ENCODE data around the gene TP53INP2.

Gene TP53INP2

DNA sequence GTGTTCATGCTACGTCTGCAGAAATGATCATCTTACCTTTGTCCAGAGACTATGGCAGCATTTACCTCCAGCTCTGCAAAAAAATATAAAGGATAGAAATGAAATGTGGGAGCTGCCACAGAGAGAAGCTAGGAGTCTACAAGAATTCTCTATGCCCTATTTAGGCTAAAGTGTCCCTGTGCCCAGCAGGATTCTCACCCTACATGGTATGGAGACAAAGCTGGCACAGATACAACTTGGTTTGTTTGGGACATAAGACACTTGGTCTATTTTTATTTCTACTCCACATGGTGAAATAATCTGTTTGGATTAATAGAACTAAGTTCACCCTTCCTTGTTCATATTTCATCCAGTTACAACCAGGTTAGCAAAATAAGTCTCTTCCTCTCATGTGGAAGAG, 28.4 kb downstream of the TP53INP2 start:
- no peak for DNase-seq

DNA sequence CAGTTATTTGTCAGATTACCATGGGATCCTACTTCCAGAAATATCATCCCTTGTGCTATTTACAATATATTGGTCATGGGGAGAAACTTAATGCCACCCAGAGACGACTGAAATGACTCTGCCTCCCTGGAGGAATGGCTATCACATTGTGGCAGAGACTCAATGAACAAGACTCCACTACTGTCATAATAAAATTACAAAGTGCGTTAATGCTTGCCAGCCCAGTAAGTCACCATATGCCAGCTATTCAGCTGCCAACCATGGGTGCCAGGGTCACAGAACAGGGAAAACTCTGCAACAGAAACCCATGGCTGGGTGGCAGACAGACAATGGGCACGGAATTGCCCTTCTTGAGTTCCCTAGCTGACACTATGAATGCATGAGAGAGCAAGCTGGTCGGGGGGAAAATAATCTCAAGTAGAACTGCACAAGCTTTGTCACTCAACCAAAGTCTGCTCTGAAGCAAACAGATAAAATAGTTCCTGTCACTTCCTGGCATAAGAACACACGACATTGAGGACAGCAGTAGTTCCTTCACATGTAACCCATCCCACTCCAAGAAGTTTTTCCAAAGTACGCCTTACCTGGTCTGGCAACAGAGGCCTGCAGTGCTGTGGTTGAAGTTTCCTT, 32.1 kb downstream of the TP53INP2 start:
- DNase-seq = no peak

DNA sequence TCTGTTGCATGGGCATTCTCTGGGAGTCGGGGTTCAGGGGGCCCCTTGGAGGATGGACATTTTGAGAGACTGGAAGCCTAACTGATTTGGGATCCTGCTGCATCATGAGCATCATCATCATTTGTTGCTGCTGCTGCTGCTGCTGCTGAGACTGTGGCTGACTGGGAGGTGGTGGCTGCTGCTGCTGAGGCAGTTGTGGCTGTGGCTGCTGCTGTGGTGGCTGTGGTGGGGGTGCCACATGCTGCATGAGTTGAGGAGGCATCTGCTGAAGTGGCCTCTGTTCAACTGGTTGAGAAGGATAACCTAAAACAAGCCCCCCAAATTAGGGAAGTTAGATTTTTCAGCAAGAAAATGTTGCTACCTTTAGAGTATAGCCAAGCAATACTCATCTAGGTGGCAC, 38.9 kb downstream of the TP53INP2 start:
- DNase-seq = no peak

DNA sequence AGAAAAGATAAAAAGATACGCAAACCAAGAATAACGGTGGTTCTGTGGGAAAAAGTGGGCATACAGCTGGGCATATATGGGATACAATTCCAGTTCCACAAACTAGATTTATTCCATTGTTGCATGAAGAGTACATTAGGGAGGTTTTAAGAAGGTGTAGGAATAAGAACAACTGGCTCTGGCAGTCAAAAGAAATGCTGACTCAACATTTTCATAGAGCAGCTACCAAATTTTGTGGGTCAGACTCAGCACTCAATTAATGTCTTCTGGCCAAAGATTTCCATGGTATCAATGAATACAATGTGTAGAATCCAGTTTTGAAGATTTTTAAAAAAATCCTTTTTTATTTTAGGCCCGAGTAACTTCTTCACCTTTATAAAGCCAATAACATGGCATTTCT, 40.2 kb downstream of the TP53INP2 start:
- no peak for DNase-seq

DNA sequence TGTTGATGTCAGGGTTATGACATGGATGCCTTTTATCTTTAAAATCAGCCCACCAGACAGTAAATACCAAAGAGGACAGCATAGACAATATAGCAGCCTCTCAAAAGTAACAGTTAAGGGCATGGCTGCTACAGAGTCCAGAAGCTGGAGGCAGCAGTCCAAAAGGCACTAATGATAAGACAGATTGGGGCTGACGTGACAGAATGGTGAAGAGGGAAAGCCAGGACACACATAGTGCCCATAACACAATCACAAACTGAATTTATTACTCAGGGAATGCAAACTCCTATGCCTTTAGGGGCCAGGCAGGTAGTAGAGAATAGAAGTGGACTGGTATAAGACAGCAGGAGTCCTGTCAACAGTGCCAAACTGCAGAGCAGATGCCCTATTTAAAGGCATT, 40.7 kb downstream of the TP53INP2 start:
- DNase-seq = no peak

DNA sequence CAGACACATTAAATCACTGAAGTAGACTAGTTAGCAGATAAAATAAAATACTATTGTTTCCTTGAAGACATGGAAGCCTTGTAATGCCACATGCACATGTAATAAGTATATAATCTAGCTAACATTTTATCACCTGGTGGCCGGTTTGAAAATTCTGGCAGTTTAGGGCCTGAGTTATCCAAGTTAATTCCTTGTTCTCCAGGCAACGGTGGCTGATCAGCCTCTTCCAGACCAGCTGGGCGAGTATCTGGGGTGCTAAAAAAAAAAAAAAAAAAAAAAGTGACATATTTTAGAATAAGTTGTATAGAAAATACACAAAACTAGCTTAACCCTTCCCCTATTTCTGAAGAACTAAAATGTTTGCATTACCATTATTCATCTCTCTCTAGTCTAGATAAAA, 42.5 kb downstream of the TP53INP2 start:
- no peak for DNase-seq

DNA sequence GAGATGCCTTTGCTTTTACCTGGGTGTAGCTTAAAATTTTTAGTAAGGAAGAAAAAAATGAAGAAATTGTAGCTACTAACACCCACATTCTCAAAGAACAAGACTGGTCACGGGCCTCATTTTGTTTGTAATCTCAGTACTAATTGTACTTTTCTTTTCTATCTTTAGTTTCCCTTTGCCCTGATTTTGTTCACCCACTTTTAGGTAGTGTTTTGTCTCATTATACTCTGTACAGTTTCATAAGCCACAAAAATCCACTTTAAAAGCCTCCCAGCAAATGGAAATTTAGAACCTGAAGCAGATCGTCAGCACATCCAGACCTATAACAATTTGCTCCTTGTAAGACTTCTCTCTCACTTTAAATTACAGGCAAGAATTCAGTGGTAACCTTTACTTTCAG, 43.3 kb downstream of the TP53INP2 start:
- DNase-seq = no peak

DNA sequence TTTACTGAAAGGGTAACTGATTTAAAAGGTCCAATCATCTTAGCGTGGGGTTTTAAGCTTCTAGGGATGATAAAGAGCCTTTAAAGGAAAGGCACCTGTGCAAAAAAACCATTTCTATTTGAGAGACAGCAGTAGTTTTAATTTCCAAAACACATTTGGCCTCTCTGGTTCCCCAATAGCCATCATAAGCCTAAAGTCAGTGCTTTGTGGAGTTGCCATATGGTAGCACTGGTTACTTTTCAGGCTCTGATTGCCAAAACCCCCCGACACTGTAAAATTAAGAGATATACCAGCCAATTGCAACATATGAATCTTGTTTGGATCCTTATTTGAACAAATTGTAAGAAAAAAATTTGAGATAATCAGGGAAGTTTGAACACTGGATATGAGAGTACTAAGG, 44.6 kb downstream of the TP53INP2 start:
- no peak for DNase-seq

DNA sequence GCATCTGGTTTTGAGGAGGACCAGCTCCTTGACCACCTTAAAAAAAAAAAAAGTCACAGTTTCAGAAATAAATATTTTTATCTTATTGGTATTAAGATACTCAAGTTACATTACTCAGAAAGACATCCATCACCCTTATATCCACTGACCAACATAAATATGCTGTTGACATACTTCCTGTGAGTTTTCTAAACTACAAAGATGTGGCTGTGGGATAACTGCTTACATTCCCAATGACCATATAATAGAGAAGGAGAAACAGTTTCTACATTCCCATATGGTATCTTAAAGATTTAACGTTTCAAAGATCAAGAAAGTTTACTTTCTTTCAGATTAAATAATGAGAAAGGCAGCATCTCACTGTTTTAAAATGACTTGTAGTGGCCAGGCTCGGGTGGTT, 46.3 kb downstream of the TP53INP2 start:
- DNase-seq = no peak

DNA sequence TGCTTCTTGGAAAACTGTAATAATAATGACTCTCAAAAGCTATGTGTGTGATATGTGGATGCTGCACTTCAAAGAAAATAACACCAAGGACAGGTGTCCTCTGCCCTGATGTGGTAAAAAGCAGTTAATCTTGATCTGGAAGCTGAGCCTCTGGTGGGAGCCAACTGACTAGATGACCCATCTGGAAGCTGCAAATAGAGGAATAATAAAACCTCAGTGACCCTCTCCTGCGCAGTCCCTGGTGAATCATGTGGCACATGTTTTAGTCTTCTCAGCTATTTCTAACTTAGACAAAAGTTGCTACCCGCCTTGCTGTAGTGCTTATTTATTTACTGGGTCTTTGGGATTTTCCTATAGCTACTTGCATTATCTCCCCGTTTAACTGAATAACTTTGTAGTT, 47.3 kb downstream of the TP53INP2 start:
- DNase-seq = no peak

DNA sequence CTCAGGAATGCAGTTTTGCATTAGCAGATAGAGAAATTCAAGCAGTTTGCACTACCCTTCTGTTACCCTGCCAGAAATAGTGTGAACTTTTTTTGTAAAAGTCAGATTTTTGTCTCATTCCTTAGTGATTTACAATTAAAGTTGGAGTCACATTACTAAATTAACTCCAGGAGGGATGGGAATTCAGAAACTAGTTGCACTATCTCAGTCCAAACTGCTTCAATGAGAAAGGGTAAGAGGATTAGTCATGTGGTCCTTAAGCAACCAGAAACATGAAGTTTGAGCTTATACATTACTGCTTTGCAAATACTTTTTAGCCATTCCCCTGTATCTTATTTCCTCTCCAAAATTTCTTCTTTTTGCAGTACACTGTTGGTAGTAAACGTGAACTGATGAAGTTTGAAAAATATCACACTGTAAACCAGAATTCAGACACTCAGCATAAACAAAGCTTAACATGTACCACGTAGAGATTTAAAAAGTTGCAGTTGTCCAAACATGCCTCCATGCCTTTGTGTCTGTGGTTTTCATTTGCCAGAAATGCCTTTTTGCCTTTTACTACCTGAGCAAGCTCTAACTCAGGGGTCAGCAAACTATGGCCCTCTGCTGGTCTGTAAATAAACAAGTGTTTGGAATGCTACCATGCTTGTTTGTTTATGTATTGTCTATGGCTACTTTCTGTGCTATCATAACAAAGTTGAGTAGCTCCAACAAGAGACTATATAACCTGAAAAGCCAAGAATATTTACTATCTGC, 49.7 kb downstream of the TP53INP2 start:
- no peak for DNase-seq

DNA sequence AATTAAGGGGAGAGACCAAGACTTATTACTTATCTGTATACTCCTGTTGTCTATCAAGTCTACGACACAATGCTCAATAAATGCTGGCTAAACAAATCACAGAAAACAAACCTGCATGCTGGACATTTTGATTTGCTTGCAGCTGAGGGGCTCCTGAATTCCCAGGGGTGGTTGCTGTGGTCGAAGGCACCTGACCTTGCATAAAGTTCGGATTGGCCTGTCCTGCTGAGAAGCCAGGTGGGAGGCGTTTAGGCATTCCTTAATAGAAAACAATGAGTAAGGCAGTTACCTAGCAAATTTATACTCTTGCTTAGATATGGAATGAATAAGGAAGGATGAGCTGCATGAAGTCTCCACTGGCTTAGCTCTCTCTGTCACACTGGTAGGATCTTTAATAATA, 50.5 kb downstream of the TP53INP2 start:
- no peak for DNase-seq

DNA sequence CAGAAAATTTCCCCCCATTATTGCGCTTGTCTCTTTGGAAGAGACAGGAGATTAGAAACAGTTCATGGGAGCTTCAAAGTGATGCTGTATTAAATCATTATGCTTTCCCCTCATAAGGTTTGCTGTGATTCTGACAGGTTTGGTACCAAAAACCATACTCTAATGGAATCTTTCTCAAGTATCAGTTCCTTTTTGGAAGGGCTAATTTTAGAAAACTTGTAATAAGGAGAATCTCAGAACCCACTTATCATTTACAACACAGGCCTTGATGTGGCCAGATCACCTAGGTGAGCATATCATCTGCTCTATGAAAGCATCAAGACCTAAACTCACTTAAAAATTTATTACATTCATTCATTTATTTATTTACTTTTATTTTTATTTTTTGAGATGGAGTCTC, 51.2 kb downstream of the TP53INP2 start:
- no peak for DNase-seq

DNA sequence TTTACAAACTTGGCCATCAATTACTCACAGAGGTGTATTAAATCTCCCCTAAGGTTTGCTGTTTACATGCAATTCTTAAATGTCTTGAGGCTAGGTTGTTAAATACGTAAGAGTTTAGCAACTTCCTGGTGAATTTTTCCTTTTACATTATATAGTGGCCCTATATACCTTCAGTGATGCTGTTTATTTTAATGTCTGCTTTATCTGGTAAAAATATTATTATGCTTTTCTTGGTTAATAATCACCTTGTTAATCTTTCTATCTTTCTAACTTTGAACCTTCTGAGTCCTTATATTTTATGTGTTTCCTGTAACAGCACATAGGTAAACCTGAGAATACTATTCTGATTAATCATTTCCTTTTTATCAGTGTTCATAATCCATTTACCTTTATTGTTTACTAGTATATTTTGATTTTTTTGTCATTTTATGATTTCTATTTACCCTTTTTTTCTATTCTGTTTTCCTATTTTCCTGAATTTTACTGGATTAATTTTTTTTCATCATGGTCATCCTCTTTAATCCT, 57.9 kb downstream of the TP53INP2 start:
- no peak for DNase-seq

All from activated naive CD4-positive, alpha-beta T cell treated with anti-CD3 and anti-CD28 coated beads, Interleukin-2, amount 50 U/mL, for 16 hours (primary cell).